Fibroblast of lung (primary cell): ENCODE results near the gene DCAF5.

Source experiments
- CTCF ChIP-seq, 2 donors: IDR thresholded peaks in 1 of 2; conservative IDR thresholded peaks in 1 of 2; 1 replicate in 1 of 2; 2 replicates in 1 of 2; pipeline ENCODE4 v1.5.1; 2011 to 2012; ENCODE audit warnings: low read length in 2 of 2, control low read depth in 1 of 2, inconsistent platforms in 1 of 2, low read depth in 1 of 2, mild to moderate bottlenecking in 1 of 2
- EZH2 ChIP-seq: IDR thresholded peaks from 2 replicates; pipeline ENCODE4 v1.5.1; 2012; ENCODE audit warnings: low read length, control low read depth, mild to moderate bottlenecking; ENCODE audit errors: missing control alignments

GRCh38 chr14:69048456-69048855, 104.5 kb downstream of the DCAF5 start:
- TF ChIP-seq CTCF (conservative IDR thresholded peaks at IDR 0.05 in 1 of 2, IDR thresholded peaks at IDR 0.05 in 1 of 2; ENCODE audit: low read depth in 1 of 2, low read length in 2 of 2) (no peak), EZH2 (no peak)
